ENCODE results near the gene ADAM30. TPM values are rescaled to one million over a fixed set of nuclear protein-coding genes. Genes with fewer than 3 reads are reported as not detected.

Gene ADAM30
- total RNA-seq, 4 donors from 2014 or later, result not detected

DNA sequence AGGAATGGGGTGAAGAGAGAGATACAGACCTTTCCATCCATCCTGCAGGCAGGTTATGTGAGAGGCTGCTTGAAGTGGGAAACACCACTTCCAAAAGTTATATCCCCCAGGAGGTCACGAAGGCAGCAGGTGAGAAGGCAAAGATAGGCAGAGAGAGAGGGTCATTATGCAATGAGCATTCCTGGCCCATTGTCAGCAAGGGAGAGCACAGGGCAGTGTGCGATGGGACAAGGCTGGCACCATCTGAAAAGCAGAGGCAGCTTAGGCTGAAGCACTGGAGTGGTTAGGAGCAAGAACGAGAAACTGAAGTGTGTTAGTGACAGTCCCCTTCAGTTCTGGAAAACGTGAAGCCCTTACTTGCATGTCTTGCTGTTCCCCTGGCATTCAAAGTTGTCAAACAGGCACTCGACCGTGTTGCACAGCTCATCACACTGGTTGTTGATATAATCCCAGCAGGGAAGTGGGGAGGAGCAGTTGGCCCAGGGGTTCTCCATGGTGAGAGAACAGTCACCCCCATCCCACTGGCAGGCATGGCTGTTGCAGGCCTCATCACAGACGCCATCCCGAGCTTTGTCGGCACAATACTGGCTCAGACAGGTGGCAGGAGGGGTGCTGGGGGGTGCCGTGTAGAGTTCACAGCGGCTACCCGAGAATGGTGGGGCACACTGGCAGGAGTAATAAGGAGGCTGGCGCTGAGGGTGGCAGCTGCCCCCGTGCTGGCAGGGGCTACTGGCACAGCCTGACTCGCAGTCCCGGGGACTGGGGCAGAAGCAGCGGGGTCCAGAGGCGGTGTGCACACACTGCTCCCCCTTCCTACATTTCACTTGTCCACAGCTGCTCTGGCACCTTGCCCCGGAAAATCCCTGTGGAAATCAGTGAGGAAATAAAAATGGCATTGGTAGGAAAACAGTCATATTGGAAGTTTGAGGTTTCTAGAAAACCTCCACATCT, 28.9 kb upstream of the ADAM30 start:
- H3K4me3 ChIP-seq, result no peak overlapping the region
- peaks cover 21 to 100% (median 49%) of the 10 kb centered on the region in 3 donors for H3K36me3 ChIP-seq
- no peak overlapping the region for H3K27ac ChIP-seq
- 88 to 98% methylated on average over 5 to 15 of the region's 19 CpGs for WGBS, 2 donors
- TF ChIP-seq, protein P1, sequence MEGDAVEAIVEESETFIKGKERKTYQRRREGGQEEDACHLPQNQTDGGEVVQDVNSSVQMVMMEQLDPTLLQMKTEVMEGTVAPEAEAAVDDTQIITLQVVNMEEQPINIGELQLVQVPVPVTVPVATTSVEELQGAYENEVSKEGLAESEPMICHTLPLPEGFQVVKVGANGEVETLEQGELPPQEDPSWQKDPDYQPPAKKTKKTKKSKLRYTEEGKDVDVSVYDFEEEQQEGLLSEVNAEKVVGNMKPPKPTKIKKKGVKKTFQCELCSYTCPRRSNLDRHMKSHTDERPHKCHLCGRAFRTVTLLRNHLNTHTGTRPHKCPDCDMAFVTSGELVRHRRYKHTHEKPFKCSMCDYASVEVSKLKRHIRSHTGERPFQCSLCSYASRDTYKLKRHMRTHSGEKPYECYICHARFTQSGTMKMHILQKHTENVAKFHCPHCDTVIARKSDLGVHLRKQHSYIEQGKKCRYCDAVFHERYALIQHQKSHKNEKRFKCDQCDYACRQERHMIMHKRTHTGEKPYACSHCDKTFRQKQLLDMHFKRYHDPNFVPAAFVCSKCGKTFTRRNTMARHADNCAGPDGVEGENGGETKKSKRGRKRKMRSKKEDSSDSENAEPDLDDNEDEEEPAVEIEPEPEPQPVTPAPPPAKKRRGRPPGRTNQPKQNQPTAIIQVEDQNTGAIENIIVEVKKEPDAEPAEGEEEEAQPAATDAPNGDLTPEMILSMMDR (IDR thresholded peaks at IDR 0.05), result no peak
- no peak for TF ChIP-seq POLR2A (IDR thresholded peaks at IDR 0.05)
- peaks cover 0 to 5% (median 0%) of the 10 kb centered on the region in 3 donors for H3K4me1 ChIP-seq
- H3K27me3 ChIP-seq, result no peaks in the 10 kb centered on the region
- intact Hi-C loops (cut with DNase I), result no loop called here
- DNase-seq, result no peak
- no peaks in the 10 kb centered on the region for H3K9me3 ChIP-seq

DNA sequence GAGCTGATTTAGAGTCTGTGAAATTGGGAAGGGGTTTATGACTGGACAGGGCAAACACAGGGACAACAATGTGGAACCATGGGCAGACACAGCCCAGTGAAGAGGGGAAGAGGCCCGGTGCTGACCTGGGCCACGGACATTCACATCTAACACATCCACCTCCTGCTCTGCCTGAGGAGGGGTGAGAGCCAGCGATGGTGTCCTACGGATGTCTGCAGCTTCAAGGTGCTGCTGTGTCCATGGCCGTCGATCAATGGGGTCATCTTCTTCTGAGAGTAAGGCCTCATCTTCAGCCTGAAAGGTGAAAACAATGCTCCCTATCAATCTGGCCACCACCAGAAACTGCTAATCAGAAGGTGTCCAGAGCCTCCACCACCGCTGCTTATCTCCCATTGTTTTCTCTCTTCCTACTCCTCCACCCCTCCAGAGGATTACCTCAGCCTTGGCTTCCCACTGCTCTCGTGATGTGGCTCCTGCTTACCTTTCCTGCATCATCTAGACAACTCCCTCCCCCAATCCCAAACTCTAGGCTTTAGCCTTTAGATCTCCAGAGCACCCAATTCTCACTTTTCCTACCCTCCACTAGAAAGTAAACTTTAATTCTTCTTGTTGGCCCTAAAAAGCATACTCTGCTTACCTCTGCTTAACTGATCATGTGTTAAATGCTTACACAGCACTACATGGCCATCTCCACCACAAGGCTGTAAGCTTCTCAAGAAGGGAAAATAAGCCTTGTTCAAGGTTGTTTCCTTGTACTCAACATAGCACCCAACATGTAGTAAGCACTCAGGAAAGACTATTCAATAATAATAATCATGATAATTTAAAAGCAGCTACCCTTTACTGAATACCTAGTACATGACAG, 24.0 kb upstream of the ADAM30 start:
- intact Hi-C loops (cut with DNase I), result no loop called here
- Histone ChIP-seq H3K27me3 (no peaks in the 10 kb centered on the region), H3K4me1 (no peaks in the 10 kb centered on the region), H3K27ac (no peak overlapping the region), H3K4me3 (no peak overlapping the region), H3K9me3 (no peaks in the 10 kb centered on the region), H3K36me3 (peaks cover 23 to 100% (median 53%) of the 10 kb centered on the region in 3 donors)
- 91 to 95% methylated on average over 8 of the region's 8 CpGs for WGBS, 2 donors
- TF ChIP-seq POLR2A (IDR thresholded peaks at IDR 0.05), result no peak
- TF ChIP-seq, protein P1 (IDR thresholded peaks at IDR 0.05), result no peak
- no peak for DNase-seq

DNA sequence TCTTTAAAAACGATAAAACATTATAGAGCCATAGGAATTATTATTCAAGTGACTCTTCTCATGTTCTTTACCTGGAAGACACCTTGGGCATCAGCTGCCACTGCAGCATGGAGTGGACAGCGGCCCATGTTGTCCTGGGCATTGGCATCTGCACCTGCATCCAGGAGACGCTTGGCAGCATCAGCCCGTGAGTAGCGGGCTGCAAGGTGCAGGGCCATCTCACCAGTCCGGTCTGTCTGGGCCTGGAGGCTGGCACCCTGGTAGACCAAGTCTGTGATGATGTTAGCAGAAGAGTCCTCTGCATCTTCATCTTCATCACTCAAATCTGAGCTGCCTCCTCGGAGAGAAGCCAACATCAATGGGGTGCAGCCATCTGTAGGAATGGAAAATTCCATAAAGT, 22.9 kb upstream of the ADAM30 start:
- no peak overlapping the region for H3K27ac ChIP-seq
- no peak overlapping the region for H3K4me3 ChIP-seq
- no peak for DNase-seq
- intact Hi-C loops (cut with DNase I), result no loop called here
- no peaks in the 10 kb centered on the region for H3K4me1 ChIP-seq
- H3K36me3 ChIP-seq, result peaks cover 30 to 100% (median 46%) of the 10 kb centered on the region in 3 donors
- no peaks in the 10 kb centered on the region for H3K27me3 ChIP-seq
- 90 to 98% methylated on average over 1 to 5 of the region's 7 CpGs for WGBS, 2 donors
- H3K9me3 ChIP-seq, result no peaks in the 10 kb centered on the region
- TF ChIP-seq, protein P1 (IDR thresholded peaks at IDR 0.05), result no peak
- no peak for TF ChIP-seq POLR2A (IDR thresholded peaks at IDR 0.05)

DNA sequence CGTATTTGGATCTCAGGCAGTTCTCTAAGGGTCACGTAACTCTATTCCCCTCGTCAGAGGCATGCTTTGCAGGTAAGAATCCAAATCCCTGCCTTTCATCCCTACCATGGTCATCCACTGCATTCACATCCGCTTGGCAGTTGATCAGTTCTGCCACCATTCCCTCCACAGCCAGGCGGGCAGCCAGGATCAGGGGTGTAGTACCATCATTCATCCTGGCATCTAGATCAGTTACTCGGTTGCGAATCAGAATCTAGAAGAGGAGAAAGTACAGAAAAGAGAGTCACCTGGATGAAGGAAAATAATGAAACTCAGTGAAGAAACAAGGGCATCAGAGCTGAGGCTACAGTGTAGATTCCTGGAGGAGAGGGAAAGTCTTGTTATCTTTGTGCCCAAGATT, 22.0 kb upstream of the ADAM30 start:
- no peak for DNase-seq
- Histone ChIP-seq H3K9me3 (no peaks in the 10 kb centered on the region), H3K4me3 (no peak overlapping the region), H3K36me3 (peaks cover 30 to 100% (median 40%) of the 10 kb centered on the region in 3 donors), H3K27ac (no peak overlapping the region), H3K4me1 (no peaks in the 10 kb centered on the region), H3K27me3 (no peaks in the 10 kb centered on the region)
- WGBS, 2 donors, result 97% methylated on average over 7 of the region's 7 CpGs
- intact Hi-C loops (cut with DNase I), result no loop called here
- TF ChIP-seq, protein P1 (IDR thresholded peaks at IDR 0.05), result no peak
- no peak for TF ChIP-seq POLR2A (IDR thresholded peaks at IDR 0.05)
